Left renal cortex interstitium (tissue), 4 donors: ENCODE results near the gene ABHD18. TPM values are rescaled to one million over a fixed set of nuclear protein-coding genes. Genes with fewer than 3 reads are reported as not detected.
"Not testable (repeated sequence)": the region's sequence is repeated elsewhere in the genome, so short reads cannot be mapped to it uniquely, and the experiment has no call there.

Experiments
- DNase-seq, 4 donors: peaks; one replicate each; pipeline ENCODE4 v3.0.0-alpha.2; 2013; ENCODE audit warnings: low read depth in 4 of 4, low spot score in 2 of 4, missing footprints in 1 of 4
- polyA plus RNA-seq, 4 donors: library from polyadenylated mRNA; unstranded; fragments of 120-200 nt; gene quantifications; one replicate each; pipeline ENCODE4 v1.2.1, GENCODE V29; 2013; ENCODE audit not compliant: insufficient read length in 4 of 4

Gene ABHD18
- 10 to 100 TPM; 10.3 to 22.4 (median 14.0) TPM for polyA plus RNA-seq

GRCh38 chr4:127965062-127965802 is at the start of gene ABHD18, which contains the start of gene MFSD8:
Gene ABHD18, plus strand, starts transcription at chr4:127965406. Its CDS starts 17,550 bp downstream, at chr4:127982956.
Gene MFSD8, minus strand, starts transcription at chr4:127965173. Its CDS starts 40 bp downstream, at chr4:127965133.
- peak; percentile 89 to 95 (median 94) for DNase-seq

GRCh38 chr4:127916512-127916911 is 48.7 kb upstream of the ABHD18 start:
- DNase-seq = no peak

GRCh38 chr4:127917151-127917550 is 48.1 kb upstream of the ABHD18 start:
- DNase-seq = no peak

- no peak for DNase-seq
Measured at GRCh38 chr4:127920521-127920920, 44.7 kb upstream of the ABHD18 start.

GRCh38 chr4:127922226-127922625 is 43.0 kb upstream of the ABHD18 start:
- DNase-seq = no peak

GRCh38 chr4:127925720-127926119 is 39.5 kb upstream of the ABHD18 start:
- DNase-seq = not testable (repeated sequence)

- DNase-seq = no peak
Measured at GRCh38 chr4:127930175-127930574, 35.0 kb upstream of the ABHD18 start.

- DNase-seq = not testable (repeated sequence)
Measured at GRCh38 chr4:127931836-127932235, 33.4 kb upstream of the ABHD18 start.

GRCh38 chr4:127936974-127937373 is 28.2 kb upstream of the ABHD18 start:
- DNase-seq = no peak

GRCh38 chr4:127957105-127957504 is 8.1 kb upstream of the ABHD18 start:
- DNase-seq = no peak

GRCh38 chr4:127959794-127960193 is 5.4 kb upstream of the ABHD18 start:
- no peak for DNase-seq

- not testable (repeated sequence) for DNase-seq
Measured at GRCh38 chr4:127963633-127964398, 1.4 kb upstream of the ABHD18 start.

GRCh38 chr4:127964426-127965061 is 662 bp upstream of the ABHD18 start:
- not testable (repeated sequence) for DNase-seq

GRCh38 chr4:127965803-127966175 is 583 bp downstream of the ABHD18 start:
- peak in 3 of 4 donors; percentile 32 to 41 (median 34) for DNase-seq

GRCh38 chr4:127967141-127967775 is 2.1 kb downstream of the ABHD18 start:
- no peak for DNase-seq

GRCh38 chr4:127968586-127968985 is 3.4 kb downstream of the ABHD18 start:
- DNase-seq = no peak

GRCh38 chr4:127970925-127971324 is 5.7 kb downstream of the ABHD18 start:
- DNase-seq = not testable (repeated sequence)

GRCh38 chr4:127975121-127975770 is 10.0 kb downstream of the ABHD18 start:
- DNase-seq = no peak

GRCh38 chr4:127978930-127979329 is 13.7 kb downstream of the ABHD18 start:
- no peak for DNase-seq

- DNase-seq = no peak
Measured at GRCh38 chr4:127982445-127982844, 17.2 kb downstream of the ABHD18 start.
